Heart right ventricle (tissue), 16 donors: ENCODE measurements around the gene FBXO11. TPM values are rescaled to one million over a fixed set of nuclear protein-coding genes. Genes with fewer than 3 reads are reported as not detected.

ENCODE experiments used
- ATAC-seq, 8 donors: fragments of 200-7000 bp; cut with Tn5 transposase; one replicate each; pipeline ENCODE4 v1.9.1; 2020; ENCODE audit warnings: mild to moderate bottlenecking in 8 of 8, moderate library complexity in 8 of 8, moderate number of reproducible peaks in 1 of 8
- DNase-seq, 2 donors: peaks; one replicate each; pipeline ENCODE4 v3.0.0-alpha.2; 2020
- H3K27ac ChIP-seq, 10 donors: fragments of 200-600 bp; sonication (generic) in 2 of 10; one replicate each; pipeline versions ENCODE4 v1.5.0 to v1.8.0; 2020 to 2022; ENCODE audit warnings: mild to moderate bottlenecking in 3 of 10
- H3K27me3 ChIP-seq, 7 donors: fragments of 200-600 bp; one replicate each; pipeline ENCODE4 v1.8.0; 2021 to 2022; ENCODE audit warnings: mild to moderate bottlenecking in 2 of 7
- H3K36me3 ChIP-seq, 9 donors: fragments of 200-600 bp; sonication (generic) in 1 of 9; one replicate each; pipeline versions ENCODE4 v1.5.0 to v1.8.0; 2020 to 2022; ENCODE audit warnings: mild to moderate bottlenecking in 2 of 9
- H3K4me1 ChIP-seq, 9 donors: fragments of 200-600 bp; sonication (generic) in 1 of 9; one replicate each; pipeline versions ENCODE4 v1.5.0 to v1.8.0; 2020 to 2022; ENCODE audit warnings: mild to moderate bottlenecking in 4 of 9
- H3K4me3 ChIP-seq, 10 donors: fragments of 200-600 bp; sonication (generic) in 2 of 10; one replicate each; pipeline versions ENCODE4 v1.5.0 to v1.8.0; 2020 to 2022; ENCODE audit warnings: mild to moderate bottlenecking in 7 of 10, moderate library complexity in 2 of 10
- H3K9me3 ChIP-seq, 11 donors: fragments of 200-600 bp in 10 of 11; sonication (generic) in 2 of 11; one replicate each; pipeline versions ENCODE4 v1.5.0 to v1.8.0; 2013 to 2022; ENCODE audit warnings: mild to moderate bottlenecking in 2 of 11, control low read depth in 1 of 11, moderate library complexity in 1 of 11
- WGBS, 2 donors: extraction: QIAGEN DNeasy Blood & Tissue Kit; methylation state at CpG; one replicate each; pipeline ENCODE4 v1.1.7; 2013; ENCODE audit warnings: inconsistent platforms in 1 of 2; 5-methylcytosine and 5-hydroxymethylcytosine counted together
- intact Hi-C, 10 donors: fragments of 100-400 bp; cut with DNase I; formaldehyde crosslinking; loops; one replicate each; pipeline versions ENCODE4 v1.11.1 to v1.14.2; 2022
- polyA plus RNA-seq, 2 donors: library from polyadenylated mRNA; stranded (reverse); fragments of 200-250 nt; gene quantifications; one replicate each; pipeline ENCODE4 v1.2.3, GENCODE V29; 2013
- total RNA-seq, 10 donors: library from RNA; stranded (reverse); fragmentation: NEBNext Ultra II Directional in 3 of 10; extraction: Animal tissue kit (Norgen Biotek cat#: 25700) in 3 of 10; gene quantifications; one replicate each; pipeline versions ENCODE4 v1.2.1 to v1.2.4, GENCODE V29; 2021 to 2023
- TF ChIP-seq, protein P1 (sequence below), 9 donors: fragments of 200-600 bp; sonication (generic) in 2 of 9; IDR thresholded peaks; one replicate each; pipeline versions ENCODE4 v1.5.0 to v1.8.0; 2021 to 2022; ENCODE audit warnings: antibody characterized with exemption in 9 of 9, mild to moderate bottlenecking in 5 of 9, moderate library complexity in 1 of 9
- donor health status: Arrhythmogenic right ventricular cardiomyopathy.
- donor health status: ischemic (EF 13 %, LVEDD 7.1; RV severe dilation, severe dysfunction).
- donor health status: healthy with polysubstance abuse.
- donor health status: DM: no; HTN: yes; CAD: no.
- donor health status: DM: no; HTN: no; CAD: no.
- donor health status: ischemic (EF 25% LVEDD 6.9; RV normal size, moderate dysfunction).
- donor health status: ischemic (EF 25% LVEDD 5.7; RV mildly dilated, moderate dysfunction).
- donor health status: healthy.
- donor health status: DM: yes; HTN: yes; CAD: no.
- donor health status: Ischemic cardiomyopathy.
- donor health status: ischemic (EF 35%, LVEDD 5.7; RV mildly dilated, moderate dysfunction).
- donor health status: nonischemic (EF 11% LVEDD 7.7; RV severe dilation, severe dysfunction).
- donor health status: DM: yes; HTN: yes; CAD: no.
- donor health status: PGD.
- donor health status: ischemic (EF 29% LVEDD 5.4; RV normal size, mild dysfunction).
- donor health status: nonischemic (EF 23%, LVEDD 6.1; RV moderate dilation, normal function).

The FBXO11 gene
- total and polyA plus RNA-seq, 12 donors, result 15.7 to 48.2 (median 36.9) TPM

DNA sequence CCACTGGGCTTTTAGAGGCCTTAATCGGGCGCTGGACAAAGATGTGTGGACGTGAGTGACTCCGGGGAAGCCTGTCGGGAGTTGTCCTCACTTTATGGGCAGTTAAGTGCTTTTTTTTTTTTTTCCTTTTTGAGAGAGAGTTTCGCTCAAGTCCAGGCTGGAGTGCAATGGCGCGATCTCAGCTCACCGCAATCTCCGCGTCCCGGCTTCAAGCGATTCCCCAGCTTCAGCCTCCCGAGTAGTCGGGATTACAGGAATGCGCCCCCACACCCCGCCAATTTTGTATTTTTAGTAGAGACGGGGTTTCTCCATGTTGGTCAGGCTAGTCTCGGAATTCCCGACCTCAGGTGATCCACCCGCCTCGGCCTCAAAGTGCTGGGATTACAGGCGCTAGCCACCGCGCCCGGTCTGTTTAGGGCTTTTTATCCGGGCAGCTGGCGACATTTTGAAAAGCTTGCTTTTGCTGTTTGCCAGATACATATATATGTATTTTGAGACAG lies 121.9 kb downstream of the FBXO11 start:
- ATAC-seq (no peak), DNase-seq (no peak)
- Histone ChIP-seq H3K36me3 (peaks cover 0 to 2% (median 0%) of the 10 kb centered on the region in 9 donors), H3K9me3 (no peaks in the 10 kb centered on the region), H3K4me1 (peaks cover 6 to 37% (median 16%) of the 10 kb centered on the region in 9 donors), H3K27ac (peak overlapping the region in 3 of 10 donors; percentile 92 to 95 (median 94)), H3K27me3 (no peaks in the 10 kb centered on the region), H3K4me3 (peak overlapping the region; percentile 74 to 99 (median 88))
- TF ChIP-seq, protein P1, sequence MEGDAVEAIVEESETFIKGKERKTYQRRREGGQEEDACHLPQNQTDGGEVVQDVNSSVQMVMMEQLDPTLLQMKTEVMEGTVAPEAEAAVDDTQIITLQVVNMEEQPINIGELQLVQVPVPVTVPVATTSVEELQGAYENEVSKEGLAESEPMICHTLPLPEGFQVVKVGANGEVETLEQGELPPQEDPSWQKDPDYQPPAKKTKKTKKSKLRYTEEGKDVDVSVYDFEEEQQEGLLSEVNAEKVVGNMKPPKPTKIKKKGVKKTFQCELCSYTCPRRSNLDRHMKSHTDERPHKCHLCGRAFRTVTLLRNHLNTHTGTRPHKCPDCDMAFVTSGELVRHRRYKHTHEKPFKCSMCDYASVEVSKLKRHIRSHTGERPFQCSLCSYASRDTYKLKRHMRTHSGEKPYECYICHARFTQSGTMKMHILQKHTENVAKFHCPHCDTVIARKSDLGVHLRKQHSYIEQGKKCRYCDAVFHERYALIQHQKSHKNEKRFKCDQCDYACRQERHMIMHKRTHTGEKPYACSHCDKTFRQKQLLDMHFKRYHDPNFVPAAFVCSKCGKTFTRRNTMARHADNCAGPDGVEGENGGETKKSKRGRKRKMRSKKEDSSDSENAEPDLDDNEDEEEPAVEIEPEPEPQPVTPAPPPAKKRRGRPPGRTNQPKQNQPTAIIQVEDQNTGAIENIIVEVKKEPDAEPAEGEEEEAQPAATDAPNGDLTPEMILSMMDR (IDR thresholded peaks at IDR 0.05), result no peak
- 26 to 36% methylated on average over 28 of the region's 28 CpGs for WGBS, 2 donors
- intact Hi-C loops, result loop anchor here in 5 of 10 donors (5.0 to 10.0 kb wide), 4 partner anchors 120 to 323 kb away; partner anchors contain the start of gene FBXO11 (in 4 of the 5)

DNA sequence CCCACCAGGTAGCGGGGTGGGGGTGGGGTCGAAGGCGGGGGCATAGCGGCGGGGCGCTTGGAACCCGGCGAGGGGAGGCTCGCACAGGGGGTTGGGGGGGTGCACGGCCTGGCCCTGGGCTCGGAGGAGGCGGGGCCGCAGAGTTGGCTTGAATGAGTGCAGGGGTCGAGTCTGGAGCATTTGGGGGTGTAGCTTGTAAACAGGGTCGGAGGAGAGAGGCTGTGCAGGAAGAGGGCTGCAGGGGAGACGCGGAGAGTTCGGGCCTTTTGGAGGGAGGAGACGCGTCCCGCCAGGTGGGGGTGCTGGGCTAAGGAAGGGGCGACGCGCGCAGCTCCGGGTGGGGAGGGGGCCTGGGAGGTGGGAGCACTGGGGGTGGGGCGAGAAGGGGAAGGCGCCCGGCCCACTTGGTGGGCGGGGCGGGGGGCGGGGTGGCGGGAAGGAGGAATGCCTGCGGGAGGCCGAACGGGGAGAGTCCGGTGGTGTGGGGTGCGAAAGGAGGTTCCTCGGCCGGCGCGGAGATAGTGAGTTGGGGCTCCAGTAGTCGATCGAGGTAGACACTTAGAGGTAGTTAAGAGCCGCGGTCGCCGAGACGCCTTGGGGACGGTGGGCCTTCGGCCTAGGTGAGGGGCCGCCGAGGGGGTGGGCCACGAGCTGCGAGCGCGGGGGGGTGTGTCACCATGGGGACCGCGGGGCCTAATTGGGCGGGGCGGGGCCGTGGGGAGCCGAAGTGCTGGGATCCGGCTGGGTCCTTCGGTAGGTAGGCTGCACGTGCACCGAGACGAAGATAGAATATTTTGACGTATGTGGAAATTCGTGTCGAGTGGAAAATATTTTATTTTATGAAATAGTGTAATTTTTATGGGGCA lies 122.6 kb downstream of the FBXO11 start:
- H3K36me3 ChIP-seq, result no peaks in the 10 kb centered on the region
- no peaks in the 10 kb centered on the region for H3K27me3 ChIP-seq
- intact Hi-C loops, result loop anchor here in 5 of 10 donors (5.0 to 10.0 kb wide), 4 partner anchors 121 to 324 kb away; partner anchors contain the start of gene FBXO11 (in 4 of the 5)
- H3K4me3 ChIP-seq, result peak overlapping the region; percentile 74 to 99 (median 88)
- 1% methylated on average over 60 to 70 of the region's 71 CpGs for WGBS, 2 donors
- H3K9me3 ChIP-seq, result no peaks in the 10 kb centered on the region
- H3K4me1 ChIP-seq, result peaks cover 6 to 37% (median 16%) of the 10 kb centered on the region in 9 donors
- TF ChIP-seq, protein P1 (IDR thresholded peaks at IDR 0.05), result no peak
- peak overlapping the region; percentile 64 to 95 (median 90) for H3K27ac ChIP-seq
- ATAC-seq, result peak; percentile 11 to 55 (median 36)
- DNase-seq, result peak; percentile 53 to 63

- intact Hi-C loops, result loop anchor here in 5 of 10 donors (5.0 to 10.0 kb wide), 4 partner anchors 122 to 324 kb away; partner anchors contain the start of gene FBXO11 (in 4 of the 5)
- Histone ChIP-seq H3K9me3 (no peaks in the 10 kb centered on the region), H3K4me3 (peak within 1 kb of the TSS; percentile 74 to 99 (median 88)), H3K27me3 (no peaks in the 10 kb centered on the region), H3K36me3 (no peaks in the 10 kb centered on the region), H3K27ac (peak within 1 kb of the TSS; percentile 64 to 95 (median 90)), H3K4me1 (peaks cover 6 to 37% (median 16%) of the 10 kb centered on the region in 9 donors)
- TF ChIP-seq, protein P1 (IDR thresholded peaks at IDR 0.05), result no peak
- WGBS, 2 donors, result 0% methylated on average over 95 to 98 of the region's 98 CpGs
- DNase-seq (peak; percentile 86 to 90), ATAC-seq (peak; percentile 95 to 98 (median 98))
Measured at GRCh38 chr2:47782671-47783485, 123.4 kb downstream of the FBXO11 start, which contains the start of gene MSH6. Gene MSH6, plus strand, starts transcription at chr2:47783145. Its CDS starts 89 bp downstream, at chr2:47783234.
